Measurements from ENCODE around the gene ASAP3. TPM values are rescaled to one million over a fixed set of nuclear protein-coding genes. Genes with fewer than 3 reads are reported as not detected.

Gene ASAP3
- total and polyA plus RNA-seq, 9 of the 15 experiments (the other 6 are each of a cell fraction or from before 2014, with no cell fraction given) = 1.7 to 31.2 (median 17.4) TPM

DNA sequence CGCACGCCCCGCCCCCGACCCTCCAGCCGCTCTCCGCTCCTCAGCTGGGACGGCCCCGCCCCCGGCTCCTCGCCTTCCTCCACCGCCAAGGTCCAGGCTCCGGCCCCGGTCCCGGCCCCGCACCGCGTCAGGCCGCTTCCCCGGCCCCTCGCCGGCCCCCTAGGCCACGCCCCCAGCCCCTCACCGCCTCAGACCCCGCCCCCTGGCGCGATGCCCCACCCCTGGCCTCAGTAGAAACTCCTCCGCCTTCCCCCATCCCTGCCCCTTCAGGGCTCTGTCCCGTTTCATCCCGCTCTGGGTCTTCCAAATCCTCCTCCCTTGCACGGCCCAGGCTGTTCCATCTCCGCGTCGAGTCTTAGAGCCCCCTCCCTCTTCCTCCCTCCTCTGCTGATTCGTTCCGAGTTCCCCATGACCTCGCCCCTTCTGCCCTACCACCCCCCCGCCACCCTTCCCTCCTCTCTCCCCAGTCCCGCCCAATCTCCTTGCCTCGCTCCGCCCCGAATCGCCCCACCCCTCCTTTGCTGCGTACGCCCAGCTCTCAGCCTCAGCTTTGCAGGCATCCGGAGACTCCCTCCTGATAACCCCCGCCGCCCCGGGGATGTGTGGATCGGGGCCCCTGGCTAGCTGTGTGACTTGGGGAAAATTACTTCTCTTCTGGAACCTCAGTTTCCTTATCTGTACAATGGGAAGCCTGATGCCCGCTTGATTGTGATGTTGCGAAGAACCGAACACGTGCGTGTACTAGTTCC is 448 bp upstream of the ASAP3 start (continued):
- TF ChIP-seq POLR2G (IDR thresholded peaks at IDR 0.05; ENCODE audit: low read depth, low read length) (peak; percentile 3), PYGO2 (tag; IDR thresholded peaks at IDR 0.05) (no peak), TCF3 (CRISPR knock-in tag; IDR thresholded peaks at IDR 0.05) (no peak), FOXA3 (CRISPR knock-in tag; conservative IDR thresholded peaks at IDR 0.05 in 1 of 2, IDR thresholded peaks at IDR 0.05 in 1 of 2) (no peak), NBN (IDR thresholded peaks at IDR 0.05; ENCODE audit: low read depth) (peak; percentile 83), RNF2 (IDR thresholded peaks at IDR 0.05) (0 out of 2 replicates have a peak, but pooled peaks have one; percentile 24), MEF2A (IDR thresholded peaks at IDR 0.05; ENCODE audit: control insufficient read depth, low read depth, low read length) (no peak), TOE1 (IDR thresholded peaks at IDR 0.05; ENCODE audit: borderline replicate concordance) (peak; percentile 70), TOE1 (CRISPR knock-in tag; IDR thresholded peaks at IDR 0.05; ENCODE audit: borderline replicate concordance, low read depth) (no peak), CREBBP (IDR thresholded peaks at IDR 0.05; ENCODE audit: low read depth, low read length) (no peak), EP300 (IDR thresholded peaks at IDR 0.05; ENCODE audit: low read length) (no peak), BHLHE40 (IDR thresholded peaks at IDR 0.05; ENCODE audit: low read length) (no peak), PTBP1 (IDR thresholded peaks at IDR 0.05; ENCODE audit: low read depth, low read length) (peak; percentile 89), STAT5A (IDR thresholded peaks at IDR 0.05; ENCODE audit: borderline replicate concordance, low read length) (no peak), HDGF (IDR thresholded peaks at IDR 0.05) (peak; percentile 97), ZBTB1 (CRISPR knock-in tag; IDR thresholded peaks at IDR 0.05; ENCODE audit: borderline replicate concordance, low read depth) (no peak), CCNT2 (IDR thresholded peaks at IDR 0.05; ENCODE audit: borderline replicate concordance, extremely low read depth, insufficient read length, low read depth, low read length) (peak; percentile 45), ILF3 (IDR thresholded peaks at IDR 0.05; ENCODE audit: borderline replicate concordance) (no peak), EHMT2 (IDR thresholded peaks at IDR 0.05) (0 out of 2 replicates have a peak, but pooled peaks have one; percentile 6), FOXJ2 (tag; IDR thresholded peaks at IDR 0.05) (peak; percentile 69; the same call in 1 of the 2 replicates)
- TF ChIP-seq, protein P1, sequence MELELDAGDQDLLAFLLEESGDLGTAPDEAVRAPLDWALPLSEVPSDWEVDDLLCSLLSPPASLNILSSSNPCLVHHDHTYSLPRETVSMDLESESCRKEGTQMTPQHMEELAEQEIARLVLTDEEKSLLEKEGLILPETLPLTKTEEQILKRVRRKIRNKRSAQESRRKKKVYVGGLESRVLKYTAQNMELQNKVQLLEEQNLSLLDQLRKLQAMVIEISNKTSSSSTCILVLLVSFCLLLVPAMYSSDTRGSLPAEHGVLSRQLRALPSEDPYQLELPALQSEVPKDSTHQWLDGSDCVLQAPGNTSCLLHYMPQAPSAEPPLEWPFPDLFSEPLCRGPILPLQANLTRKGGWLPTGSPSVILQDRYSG (tag; conservative IDR thresholded peaks at IDR 0.05; ENCODE audit: low read depth) = no peak
- TF ChIP-seq, protein P2, sequence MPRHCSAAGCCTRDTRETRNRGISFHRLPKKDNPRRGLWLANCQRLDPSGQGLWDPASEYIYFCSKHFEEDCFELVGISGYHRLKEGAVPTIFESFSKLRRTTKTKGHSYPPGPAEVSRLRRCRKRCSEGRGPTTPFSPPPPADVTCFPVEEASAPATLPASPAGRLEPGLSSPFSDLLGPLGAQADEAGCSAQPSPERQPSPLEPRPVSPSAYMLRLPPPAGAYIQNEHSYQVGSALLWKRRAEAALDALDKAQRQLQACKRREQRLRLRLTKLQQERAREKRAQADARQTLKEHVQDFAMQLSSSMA (CRISPR knock-in tag; IDR thresholded peaks at IDR 0.05) = no peak
- TF ChIP-seq, protein P3, sequence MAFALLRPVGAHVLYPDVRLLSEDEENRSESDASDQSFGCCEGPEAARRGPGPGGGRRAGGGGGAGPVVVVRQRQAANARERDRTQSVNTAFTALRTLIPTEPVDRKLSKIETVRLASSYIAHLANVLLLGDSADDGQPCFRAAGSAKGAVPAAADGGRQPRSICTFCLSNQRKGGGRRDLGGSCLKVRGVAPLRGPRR (CRISPR knock-in tag; IDR thresholded peaks at IDR 0.05) = no peak
- TF ChIP-seq, protein P4, sequence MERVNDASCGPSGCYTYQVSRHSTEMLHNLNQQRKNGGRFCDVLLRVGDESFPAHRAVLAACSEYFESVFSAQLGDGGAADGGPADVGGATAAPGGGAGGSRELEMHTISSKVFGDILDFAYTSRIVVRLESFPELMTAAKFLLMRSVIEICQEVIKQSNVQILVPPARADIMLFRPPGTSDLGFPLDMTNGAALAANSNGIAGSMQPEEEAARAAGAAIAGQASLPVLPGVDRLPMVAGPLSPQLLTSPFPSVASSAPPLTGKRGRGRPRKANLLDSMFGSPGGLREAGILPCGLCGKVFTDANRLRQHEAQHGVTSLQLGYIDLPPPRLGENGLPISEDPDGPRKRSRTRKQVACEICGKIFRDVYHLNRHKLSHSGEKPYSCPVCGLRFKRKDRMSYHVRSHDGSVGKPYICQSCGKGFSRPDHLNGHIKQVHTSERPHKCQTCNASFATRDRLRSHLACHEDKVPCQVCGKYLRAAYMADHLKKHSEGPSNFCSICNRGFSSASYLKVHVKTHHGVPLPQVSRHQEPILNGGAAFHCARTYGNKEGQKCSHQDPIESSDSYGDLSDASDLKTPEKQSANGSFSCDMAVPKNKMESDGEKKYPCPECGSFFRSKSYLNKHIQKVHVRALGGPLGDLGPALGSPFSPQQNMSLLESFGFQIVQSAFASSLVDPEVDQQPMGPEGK (CRISPR knock-in tag; IDR thresholded peaks at IDR 0.05; ENCODE audit: borderline replicate concordance) = no peak
